Middle frontal gyrus (tissue), 1 donor: ENCODE measurements around the gene CTSA.
A peak's percentile ranks its signal among the peaks of the same experiment; 100 is the strongest.
"Not testable (repeated sequence)": the region's sequence is repeated elsewhere in the genome, so short reads cannot be mapped to it uniquely, and the experiment has no call there.

Experiments used
- DNase-seq: peaks from one replicate; pipeline ENCODE4 v3.0.0-alpha.2; 2015; ENCODE audit warnings: low spot score; ENCODE audit errors: extremely low spot score

Gene CTSA

GRCh38 chr20:45866454-45866853 is 24.7 kb upstream of the CTSA start:
- DNase-seq = no peak

GRCh38 chr20:45867136-45867818 is 23.9 kb upstream of the CTSA start:
- no peak for DNase-seq

- no peak for DNase-seq
These were observed 23.3 kb upstream of the CTSA start for GRCh38 chr20:45867819-45868176.

- DNase-seq = no peak
These were observed 18.5 kb upstream of the CTSA start for GRCh38 chr20:45872626-45873025.

- DNase-seq = no peak
These were observed 17.6 kb upstream of the CTSA start for GRCh38 chr20:45873409-45874103.

- not testable (repeated sequence) for DNase-seq
These were observed 17.0 kb upstream of the CTSA start for GRCh38 chr20:45874104-45874481.

GRCh38 chr20:45874576-45874975 is 16.6 kb upstream of the CTSA start:
- DNase-seq = no peak

GRCh38 chr20:45878076-45878761 is 12.9 kb upstream of the CTSA start:
- DNase-seq = no peak

GRCh38 chr20:45880988-45881788 is 9.9 kb upstream of the CTSA start, which contains the start of gene ZSWIM1:
Gene ZSWIM1, plus strand, starts transcription at chr20:45881227. Its CDS starts 1,366 bp downstream, at chr20:45882593.
- DNase-seq = peak; percentile 99

- DNase-seq = no peak
These were observed 8.6 kb upstream of the CTSA start for GRCh38 chr20:45882469-45883099.

GRCh38 chr20:45883100-45883469 is 8.1 kb upstream of the CTSA start:
- no peak for DNase-seq

GRCh38 chr20:45886590-45887345 is 4.4 kb upstream of the CTSA start:
- DNase-seq = no peak

GRCh38 chr20:45887346-45887715 is 3.8 kb upstream of the CTSA start, which contains the start of gene SPATA25:
Gene SPATA25, minus strand, starts transcription at chr20:45887622. Its CDS starts 32 bp downstream, at chr20:45887590.
- no peak for DNase-seq

- DNase-seq = no peak
These were observed 2.5 kb upstream of the CTSA start for GRCh38 chr20:45888681-45889080.

GRCh38 chr20:45890077-45890984 is 804 bp upstream of the CTSA start:
- DNase-seq = no peak

- DNase-seq = no peak
These were observed 1.1 kb downstream of the CTSA start for GRCh38 chr20:45892049-45892825.

- DNase-seq = no peak
These were observed 1.8 kb downstream of the CTSA start for GRCh38 chr20:45892828-45893500.

GRCh38 chr20:45893831-45894230 is 2.7 kb downstream of the CTSA start:
- DNase-seq = no peak
